Activated effector memory CD4-positive, alpha-beta T cell treated with anti-CD3 and anti-CD28 coated beads, Interleukin-2, amount 50 U/mL, for 16 hours (primary cell): Measurements from ENCODE around the gene MXD4.
"Not testable (repeated sequence)": the region's sequence is repeated elsewhere in the genome, so short reads cannot be mapped to it uniquely, and the experiment has no call there.

ENCODE experiments used
- DNase-seq: peaks from one replicate; pipeline ENCODE4 v3.0.0-alpha.2; 2020

MXD4 gene

GRCh38 chr4:2250357-2251072, 11.4 kb downstream of the MXD4 start:
- DNase-seq: peak; percentile 60

- no peak for DNase-seq
These were observed 12.2 kb downstream of the MXD4 start for GRCh38 chr4:2249526-2250356.

DNA sequence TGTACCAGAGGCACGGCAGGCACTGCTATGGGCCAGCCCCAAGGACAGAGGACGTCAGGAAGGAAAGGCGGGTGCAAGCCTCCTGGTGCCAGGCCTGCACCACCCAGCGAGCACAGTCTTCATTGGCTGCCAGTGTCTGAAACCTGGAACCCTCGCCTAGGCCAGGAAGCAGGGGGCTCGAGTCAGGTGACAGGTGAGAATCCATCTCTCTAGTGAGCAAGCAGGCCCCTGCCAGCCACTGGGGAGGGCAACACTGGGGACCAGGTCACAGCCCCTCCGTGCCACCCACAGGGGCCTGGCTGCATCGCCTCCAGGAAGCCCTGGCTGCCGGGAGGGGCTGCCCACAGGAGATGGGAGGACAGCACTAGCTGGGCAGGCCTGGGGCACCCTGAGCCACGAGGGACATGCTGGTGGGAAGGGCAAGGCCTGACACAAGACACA, 13.1 kb downstream of the MXD4 start:
- DNase-seq: peak; percentile 61

- DNase-seq: peak; percentile 58
These were observed 13.7 kb downstream of the MXD4 start for GRCh38 chr4:2248044-2248780.

- DNase-seq: peak; percentile 61
These were observed 14.5 kb downstream of the MXD4 start for GRCh38 chr4:2247128-2248043.

DNA sequence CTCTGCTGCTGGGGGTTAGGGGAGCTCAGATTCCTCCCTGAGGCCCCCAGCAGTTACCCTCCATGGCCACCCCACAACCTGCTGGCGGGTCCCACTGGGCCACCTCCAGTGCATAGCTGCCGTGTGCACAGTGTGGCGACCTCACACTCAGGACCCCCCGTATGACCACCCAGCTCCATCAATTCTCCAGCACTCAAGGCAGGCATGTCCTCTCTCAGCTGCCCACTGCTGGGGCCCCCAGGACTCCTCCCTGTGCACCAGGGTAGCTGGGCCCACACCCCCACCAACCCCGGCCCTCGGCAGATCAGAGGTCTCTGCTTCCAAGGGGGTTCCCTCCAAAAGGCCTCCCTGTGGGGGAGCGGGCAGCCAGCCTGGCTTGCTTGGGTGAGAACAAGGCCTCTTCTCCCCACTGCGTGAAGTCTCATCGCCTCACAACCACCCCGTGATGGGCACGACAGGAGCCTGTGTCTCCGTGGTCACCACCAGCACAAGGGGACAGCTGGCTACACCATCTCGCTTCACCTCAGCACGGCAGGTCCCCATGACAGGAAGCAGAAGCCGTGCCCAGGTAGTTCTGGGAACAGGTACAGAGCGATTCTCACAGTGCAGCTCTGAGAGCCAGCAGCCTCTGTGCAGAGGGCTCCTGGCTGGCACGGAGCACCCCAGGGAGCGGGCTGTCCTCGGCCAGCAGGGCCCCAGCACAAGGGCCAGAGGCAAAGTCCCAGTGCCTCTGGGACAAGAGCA, 15.4 kb downstream of the MXD4 start:
- DNase-seq: peak; percentile 62

DNA sequence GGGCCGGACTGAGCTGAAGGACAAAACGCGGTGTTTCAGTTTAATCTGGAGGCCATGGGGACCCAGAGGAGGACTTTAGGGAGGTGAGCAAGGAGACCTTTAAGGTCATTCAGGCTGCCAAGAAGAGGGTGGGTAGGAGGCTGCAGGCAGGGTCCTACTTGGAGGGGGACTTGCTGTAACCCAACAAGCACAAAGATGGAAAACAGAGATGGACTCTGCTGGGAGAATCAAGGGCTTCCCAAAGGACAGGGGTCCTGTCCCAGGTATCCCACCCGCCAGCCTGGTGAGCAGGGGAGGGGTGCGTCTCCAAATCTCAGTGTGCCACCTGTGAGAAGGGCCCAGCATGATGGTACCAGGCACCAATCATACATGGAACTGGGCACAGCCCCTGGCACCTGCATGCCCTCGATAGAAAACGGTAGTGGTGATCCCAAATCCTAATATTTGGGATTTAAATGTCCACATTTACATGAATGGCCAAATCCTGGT, 16.1 kb downstream of the MXD4 start:
- no peak for DNase-seq

GRCh38 chr4:2245057-2245786, 16.7 kb downstream of the MXD4 start:
- DNase-seq: peak; percentile 61

DNA sequence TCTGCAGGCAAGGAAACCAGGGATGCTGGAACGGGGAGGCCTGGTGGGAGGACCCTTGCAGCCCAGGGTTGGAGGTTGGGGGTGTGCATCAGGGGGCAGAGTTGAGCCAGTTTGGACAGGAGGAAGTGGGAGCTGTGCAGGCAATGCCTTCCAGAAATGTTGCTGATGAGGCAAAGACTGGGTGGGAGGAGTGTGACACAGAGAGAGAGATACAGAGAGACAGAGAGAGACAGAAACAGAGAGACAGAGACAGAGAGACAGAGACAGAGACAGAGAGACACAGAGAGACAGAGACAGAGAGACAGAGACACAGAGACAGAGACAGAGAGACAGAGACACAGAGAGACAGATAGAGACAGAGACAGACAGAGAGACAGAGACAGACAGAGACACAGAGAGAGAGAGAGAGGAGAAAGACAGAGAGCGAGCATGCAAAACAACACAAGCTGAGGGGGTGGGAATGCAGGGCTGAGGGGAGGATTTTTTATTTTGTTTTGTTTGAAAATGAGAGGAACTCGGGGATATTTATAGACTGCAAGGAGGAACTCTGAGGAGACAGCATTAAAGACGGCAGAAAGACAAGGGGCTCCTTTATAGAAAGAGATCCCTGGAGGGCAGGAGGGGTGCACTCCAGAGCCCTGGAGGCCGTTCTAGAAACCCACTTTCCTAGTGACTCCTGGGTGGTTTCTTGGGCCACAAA, 18.1 kb downstream of the MXD4 start:
- DNase-seq: peak; percentile 62

DNA sequence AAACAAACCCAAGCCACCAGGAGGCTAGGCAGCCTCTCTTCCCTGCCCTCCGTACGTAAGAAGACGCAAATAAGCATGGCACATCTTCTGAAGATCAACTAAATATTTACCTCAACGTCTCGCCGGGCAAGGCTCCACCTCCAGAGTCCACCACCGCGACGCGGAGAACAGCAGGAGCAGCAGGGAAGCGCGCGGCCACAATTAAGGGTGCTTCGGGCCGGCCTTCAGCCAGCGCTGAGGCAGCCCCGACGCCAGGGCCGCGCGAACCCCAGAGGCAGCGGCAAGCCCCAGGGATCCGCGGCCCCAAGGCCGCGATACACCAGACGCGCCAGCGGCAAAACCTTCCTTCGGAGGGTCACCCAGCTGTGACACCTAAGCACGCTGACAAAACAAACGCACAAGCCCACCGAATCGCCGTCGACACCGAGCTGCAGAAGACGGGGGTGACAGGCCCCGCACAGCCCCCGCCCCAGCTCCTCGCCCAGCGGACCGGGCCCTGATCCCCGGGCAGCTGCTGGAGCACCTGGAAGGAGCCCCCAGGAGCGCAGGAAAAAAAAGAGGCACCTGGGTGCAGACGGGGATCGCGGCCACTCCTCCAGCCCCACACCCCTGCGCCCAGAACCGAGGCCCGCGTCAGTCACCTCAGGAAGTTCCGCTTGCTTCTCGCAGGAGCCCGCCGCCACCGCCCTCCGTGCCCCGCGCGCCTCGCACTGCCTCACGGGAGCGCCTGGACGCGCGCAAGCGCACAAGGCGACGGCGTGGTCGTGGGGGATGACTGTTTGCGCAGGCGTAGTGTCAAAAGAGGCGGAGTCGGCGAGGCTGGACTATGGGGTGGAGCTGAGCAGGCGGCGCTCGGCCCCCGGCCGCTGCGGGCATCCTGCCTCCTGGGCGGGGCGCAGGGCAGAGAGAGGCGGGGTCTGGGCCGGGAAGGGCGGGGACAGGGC, 20.2 kb downstream of the MXD4 start, which contains the start of the genes HAUS3 and POLN:
Gene HAUS3, minus strand, starts transcription at position 712 of the 944 bp plus-strand sequence. CDS start 1,175 bp downstream, outside the sequence.
Gene POLN, minus strand, starts transcription at position 712 of the 944 bp plus-strand sequence. CDS start 12,890 bp downstream, outside the sequence.
- peak; percentile 100 for DNase-seq

GRCh38 chr4:2241003-2241402, 20.9 kb downstream of the MXD4 start:
- DNase-seq: no peak

DNA sequence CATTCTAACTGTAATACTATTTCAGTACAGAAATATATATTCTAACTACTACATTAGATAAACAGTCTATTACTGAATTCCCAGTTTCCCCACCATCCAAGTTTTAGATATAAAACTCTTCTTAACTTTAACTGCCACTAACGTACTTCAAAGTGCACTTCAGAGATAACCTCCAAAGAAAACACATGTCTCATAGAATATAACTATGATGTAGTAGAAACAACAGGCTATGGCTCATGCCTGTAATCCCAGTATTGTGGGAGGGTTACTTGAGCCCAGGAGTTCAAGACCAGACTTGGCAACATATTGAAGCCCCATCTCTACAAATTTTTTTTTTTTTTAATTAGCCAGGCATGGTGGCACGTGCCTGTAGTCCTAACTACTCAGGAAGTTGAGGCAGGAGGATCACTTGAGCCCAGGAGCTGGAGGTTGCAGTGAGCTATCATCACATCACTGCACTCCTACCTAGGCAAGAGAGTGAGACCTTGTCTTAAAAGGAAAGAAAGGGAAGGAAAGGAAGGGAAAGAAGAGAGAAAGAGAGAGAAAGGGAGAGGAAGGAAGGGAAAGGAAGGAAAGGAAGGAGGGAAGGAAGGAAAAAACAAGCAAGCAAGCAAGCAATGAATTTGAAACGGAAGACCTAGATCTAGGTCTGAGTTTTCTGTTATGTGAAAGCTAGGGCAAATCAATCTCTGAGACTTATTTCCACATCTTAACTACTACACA, 24.8 kb downstream of the MXD4 start:
- DNase-seq: no peak

DNA sequence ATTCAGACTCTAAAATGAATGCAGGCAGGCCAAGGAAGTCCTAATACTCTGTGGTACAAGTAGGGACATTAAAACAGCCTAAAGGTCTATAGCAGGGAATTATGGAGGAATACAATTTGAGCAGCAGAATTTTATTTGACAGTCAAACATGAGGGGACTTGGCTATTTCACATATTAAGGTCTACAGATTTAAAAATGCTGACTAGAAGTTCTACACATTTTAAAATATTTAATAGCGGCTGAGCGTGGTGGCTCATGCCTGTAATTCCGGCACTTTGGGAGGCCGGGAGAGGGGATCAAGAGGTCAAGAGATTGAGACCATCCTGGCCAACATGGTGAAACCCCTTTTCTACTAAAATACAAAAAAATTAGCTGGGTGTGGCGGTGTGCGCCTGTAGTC, 30.8 kb downstream of the MXD4 start:
- DNase-seq: no peak

DNA sequence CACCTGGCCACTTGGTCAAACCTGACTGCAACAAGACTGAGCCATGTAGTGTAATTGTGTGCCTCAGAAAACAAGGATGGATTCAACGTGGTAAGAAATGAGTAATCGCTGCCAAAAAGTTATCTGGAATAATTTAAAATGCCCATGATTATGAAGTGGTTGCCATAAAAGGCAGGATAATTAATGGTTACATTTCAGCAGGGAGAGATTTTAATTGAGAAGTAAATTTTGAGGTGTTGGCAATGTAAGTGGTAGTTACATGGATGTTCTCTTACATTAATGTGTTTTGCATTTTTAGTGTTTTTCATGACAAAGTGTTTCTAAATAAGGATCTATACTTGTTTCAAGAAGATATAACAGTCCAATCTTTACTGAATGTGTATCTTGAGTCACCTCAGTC, 35.6 kb downstream of the MXD4 start:
- no peak for DNase-seq

- no peak for DNase-seq
These were observed 39.1 kb downstream of the MXD4 start for GRCh38 chr4:2222838-2223237.

DNA sequence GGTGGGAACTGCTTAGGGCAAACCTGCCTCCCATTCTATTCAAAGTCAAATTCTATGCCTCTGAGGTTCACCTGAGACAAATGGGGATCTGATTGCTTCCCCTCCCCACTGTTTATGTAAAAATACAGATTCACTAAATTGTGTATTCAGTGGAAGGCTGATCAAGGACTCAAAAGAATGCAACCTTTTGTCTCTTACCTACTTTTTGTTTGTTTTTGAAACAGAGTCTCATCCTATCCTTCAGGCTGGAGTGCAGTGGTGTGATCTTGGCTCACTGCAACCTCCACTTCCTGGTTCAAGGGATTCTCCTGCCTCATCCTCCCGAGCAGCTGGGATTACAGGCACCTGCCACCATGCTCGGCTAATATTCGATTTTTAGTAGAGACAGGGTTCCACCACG, 40.5 kb downstream of the MXD4 start:
- not testable (repeated sequence) for DNase-seq

DNA sequence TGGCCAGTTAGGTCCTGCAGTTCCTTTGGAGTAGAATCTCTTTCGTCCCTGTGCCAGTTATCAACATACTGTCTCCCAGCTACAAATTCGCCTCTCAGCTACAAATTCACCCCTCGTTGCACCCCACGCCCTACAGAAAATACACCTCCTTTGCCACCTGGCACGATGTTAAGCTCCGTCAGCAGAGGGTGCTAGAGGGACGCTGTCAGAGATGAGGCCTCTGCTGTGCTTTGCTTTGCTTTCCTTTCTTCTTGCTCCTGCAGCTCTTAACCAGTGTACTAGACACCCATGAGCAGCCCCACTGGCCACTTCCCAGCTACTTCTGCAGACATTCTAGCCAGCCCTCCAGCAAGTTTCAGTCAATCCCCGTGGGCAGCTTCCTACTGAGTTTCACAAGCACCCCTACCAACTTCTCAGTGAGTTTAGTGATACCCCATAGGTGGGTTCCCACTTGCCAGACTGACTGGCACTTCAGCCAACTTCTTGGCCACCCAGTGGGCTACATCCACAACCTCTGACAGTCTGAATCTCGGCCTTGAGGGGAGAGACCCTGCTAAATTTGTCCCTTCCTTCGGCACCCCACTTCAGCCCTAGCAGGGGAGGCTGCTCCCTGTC, 41.8 kb downstream of the MXD4 start:
- DNase-seq: peak; percentile 90
